PC-9 (cell line): ENCODE data around the gene EWSR1.

Source experiments
- CTCF ChIP-seq: fragments of 200-600 bp; sonication (generic); conservative IDR thresholded peaks from 2 replicates; pipeline ENCODE4 v1.6.1; 2017; ENCODE audit warnings: mixed run types, antibody characterized with exemption, mild to moderate bottlenecking, moderate library complexity
- EZH2 ChIP-seq: fragments of 200-600 bp; sonication (generic); IDR thresholded peaks from 2 replicates; pipeline ENCODE4 v1.8.0; 2017; ENCODE audit warnings: antibody characterized with exemption, low read depth

GRCh38 chr22:29344137-29344536, 76.1 kb downstream of the EWSR1 start:
- TF ChIP-seq CTCF (no peak), EZH2 (no peak)
